SK-N-DZ (cell line): ENCODE measurements around the gene VSIR.

Source experiments
- DNase-seq: peaks from one replicate; pipeline ENCODE4 v3.0.0-alpha.2; 2015; ENCODE audit warnings: low spot score

The VSIR gene

GRCh38 chr10:71806704-71807556, 33.6 kb upstream of the VSIR start:
- no peak for DNase-seq

- no peak for DNase-seq
Measured at GRCh38 chr10:71805776-71806703, 32.7 kb upstream of the VSIR start.

- DNase-seq = no peak
Measured at GRCh38 chr10:71804077-71804476, 30.8 kb upstream of the VSIR start.

GRCh38 chr10:71802715-71803488, 29.6 kb upstream of the VSIR start:
- DNase-seq = no peak

- DNase-seq = no peak
Measured at GRCh38 chr10:71802235-71802634, 28.9 kb upstream of the VSIR start.

GRCh38 chr10:71801361-71801760, 28.0 kb upstream of the VSIR start:
- no peak for DNase-seq

- DNase-seq = no peak
Measured at GRCh38 chr10:71799608-71800453, 26.5 kb upstream of the VSIR start.

- no peak for DNase-seq
Measured at GRCh38 chr10:71799112-71799511, 25.8 kb upstream of the VSIR start.

- DNase-seq = no peak
Measured at GRCh38 chr10:71798308-71798624, 24.9 kb upstream of the VSIR start.

GRCh38 chr10:71797533-71798307, 24.4 kb upstream of the VSIR start:
- DNase-seq = no peak

- peak; percentile 41 for DNase-seq
Measured at GRCh38 chr10:71796749-71797405, 23.6 kb upstream of the VSIR start.

- no peak for DNase-seq
Measured at GRCh38 chr10:71795248-71795647, 21.9 kb upstream of the VSIR start.

GRCh38 chr10:71790749-71791440, 17.6 kb upstream of the VSIR start:
- DNase-seq = no peak

GRCh38 chr10:71789871-71790270, 16.6 kb upstream of the VSIR start:
- DNase-seq = no peak

GRCh38 chr10:71788954-71789353, 15.6 kb upstream of the VSIR start:
- no peak for DNase-seq

- no peak for DNase-seq
Measured at GRCh38 chr10:71784679-71785272, 11.5 kb upstream of the VSIR start.

- DNase-seq = no peak
Measured at GRCh38 chr10:71783917-71784678, 10.8 kb upstream of the VSIR start.
